Loucy (cell line): ENCODE data around the gene FAM120C.

Source experiments
- H2AFZ ChIP-seq: fragments of 200-600 bp; sonication (generic); 2 replicates; pipeline ENCODE4 v1.6.0; 2016; ENCODE audit warnings: antibody characterized with exemption, mild to moderate bottlenecking, low read length, moderate library complexity
- H3F3A ChIP-seq: fragments of 200-600 bp; 2 replicates; pipeline ENCODE4 v1.6.0; 2016; ENCODE audit warnings: antibody characterized with exemption, low read depth, mild to moderate bottlenecking
- H3K27me3 ChIP-seq: fragments of 200-600 bp; sonication (generic); 2 replicates; pipeline ENCODE4 v1.6.1; 2014; ENCODE audit warnings: low read length, mild to moderate bottlenecking; ENCODE audit not compliant: insufficient read depth, poor library complexity, severe bottlenecking
- H3K36me3 ChIP-seq: fragments of 200-600 bp; sonication (generic); 2 replicates; pipeline ENCODE4 v1.6.1; 2016; ENCODE audit warnings: low read length; ENCODE audit not compliant: insufficient read depth
- H3K4me1 ChIP-seq: fragments of 200-600 bp; sonication (generic); 2 replicates; pipeline ENCODE4 v1.5.1; 2014; ENCODE audit warnings: low read length, mild to moderate bottlenecking; ENCODE audit not compliant: insufficient read depth, poor library complexity, severe bottlenecking
- H3K4me2 ChIP-seq: fragments of 200-600 bp; sonication (generic); 2 replicates; pipeline ENCODE4 v1.6.0; 2014; ENCODE audit warnings: antibody characterized with exemption, low read length, low read depth, mild to moderate bottlenecking; ENCODE audit not compliant: poor library complexity, severe bottlenecking
- H3K4me3 ChIP-seq: fragments of 200-600 bp; sonication (generic); 2 replicates; pipeline ENCODE4 v1.5.1; 2014; ENCODE audit warnings: low read length, mild to moderate bottlenecking, mixed read lengths; ENCODE audit not compliant: poor library complexity, severe bottlenecking
- H3K79me2 ChIP-seq: fragments of 200-600 bp; sonication (generic); 2 replicates; pipeline ENCODE4 v1.6.1; 2014; ENCODE audit warnings: low read length; ENCODE audit not compliant: insufficient read depth
- H3K9ac ChIP-seq: fragments of 200-600 bp; sonication (generic); 2 replicates; pipeline ENCODE4 v1.6.0; 2014; ENCODE audit warnings: mild to moderate bottlenecking, low read depth, low read length, moderate library complexity; ENCODE audit not compliant: poor library complexity, severe bottlenecking
- H3K9me2 ChIP-seq: fragments of 200-600 bp; sonication (generic); replicated peaks from 2 replicates; pipeline ENCODE4 v1.6.1; 2016; ENCODE audit warnings: low read depth, low read length, mixed read lengths
- H3K9me3 ChIP-seq: fragments of 200-600 bp; sonication (generic); 2 replicates; pipeline ENCODE4 v1.6.1; 2014; ENCODE audit warnings: mild to moderate bottlenecking, antibody characterized with exemption, low read length, low read depth; ENCODE audit not compliant: insufficient read depth
- H4K20me1 ChIP-seq: fragments of 200-600 bp; sonication (generic); 2 replicates; pipeline ENCODE4 v1.6.0; 2014; ENCODE audit warnings: antibody characterized with exemption, low read length, mild to moderate bottlenecking; ENCODE audit not compliant: insufficient read depth, poor library complexity, severe bottlenecking
- CTCF ChIP-seq: fragments of 200-600 bp; sonication (generic); conservative IDR thresholded peaks from 2 replicates; pipeline ENCODE4 v1.5.1; 2014; ENCODE audit warnings: mild to moderate bottlenecking, antibody characterized with exemption, low read length
- EZH2phosphoT487 ChIP-seq: fragments of 200-600 bp; IDR thresholded peaks from 2 replicates; pipeline ENCODE4 v1.6.1; 2018; ENCODE audit warnings: antibody characterized with exemption, mild to moderate bottlenecking, moderate library complexity, borderline replicate concordance

Gene FAM120C

GRCh38 chrX:54213603-54214002 is 30.5 kb upstream of the FAM120C start:
- Histone ChIP-seq H3K9me2 (no peaks in the 10 kb centered on the region), H3K4me3 (no peak overlapping the region), H3K9ac (no peak overlapping the region), H3K27me3 (no peaks in the 10 kb centered on the region), H3K79me2 (no peaks in the 10 kb centered on the region), H3K9me3 (no peaks in the 10 kb centered on the region), H3F3A (no peaks in the 10 kb centered on the region), H2AFZ (no peak overlapping the region), H3K4me1 (no peaks in the 10 kb centered on the region), H3K4me2 (no peak overlapping the region), H4K20me1 (no peaks in the 10 kb centered on the region), H3K36me3 (no peaks in the 10 kb centered on the region)
- TF ChIP-seq CTCF, result no peak
- TF ChIP-seq EZH2phosphoT487, result no peak

- Histone ChIP-seq H3K9me3 (no peaks in the 10 kb centered on the region), H3K9me2 (no peaks in the 10 kb centered on the region), H3K9ac (no peak overlapping the region), H3K4me1 (no peaks in the 10 kb centered on the region), H3K36me3 (no peaks in the 10 kb centered on the region), H4K20me1 (no peaks in the 10 kb centered on the region), H3K4me2 (no peak overlapping the region), H2AFZ (no peak overlapping the region), H3K27me3 (no peaks in the 10 kb centered on the region), H3K4me3 (no peak overlapping the region), H3K79me2 (no peaks in the 10 kb centered on the region), H3F3A (no peaks in the 10 kb centered on the region)
- TF ChIP-seq EZH2phosphoT487 (no peak), CTCF (no peak)
Measured at GRCh38 chrX:54208531-54208930, 25.5 kb upstream of the FAM120C start.

GRCh38 chrX:54198262-54198661 is 15.2 kb upstream of the FAM120C start:
- no peaks in the 10 kb centered on the region for H4K20me1 ChIP-seq

More at GRCh38 chrX:54198262-54198661, 15.2 kb upstream of the FAM120C start:
- no peaks in the 10 kb centered on the region for H3K9me3 ChIP-seq
- H3K9ac ChIP-seq, result no peak overlapping the region
- H2AFZ ChIP-seq, result no peak overlapping the region
- H3F3A ChIP-seq, result no peaks in the 10 kb centered on the region
- H3K36me3 ChIP-seq, result no peaks in the 10 kb centered on the region
- no peaks in the 10 kb centered on the region for H3K27me3 ChIP-seq
- H3K9me2 ChIP-seq, result no peaks in the 10 kb centered on the region
- no peaks in the 10 kb centered on the region for H3K4me1 ChIP-seq
- no peak overlapping the region for H3K4me3 ChIP-seq
- no peak overlapping the region for H3K4me2 ChIP-seq
- no peaks in the 10 kb centered on the region for H3K79me2 ChIP-seq
- TF ChIP-seq CTCF (no peak), EZH2phosphoT487 (no peak)
